ENCODE results near the gene SPRTN. TPM values are rescaled to one million over a fixed set of nuclear protein-coding genes. Genes with fewer than 3 reads are reported as not detected.

The SPRTN gene
- total RNA-seq, 1 donor from 2014 or later: 52.6 TPM

DNA sequence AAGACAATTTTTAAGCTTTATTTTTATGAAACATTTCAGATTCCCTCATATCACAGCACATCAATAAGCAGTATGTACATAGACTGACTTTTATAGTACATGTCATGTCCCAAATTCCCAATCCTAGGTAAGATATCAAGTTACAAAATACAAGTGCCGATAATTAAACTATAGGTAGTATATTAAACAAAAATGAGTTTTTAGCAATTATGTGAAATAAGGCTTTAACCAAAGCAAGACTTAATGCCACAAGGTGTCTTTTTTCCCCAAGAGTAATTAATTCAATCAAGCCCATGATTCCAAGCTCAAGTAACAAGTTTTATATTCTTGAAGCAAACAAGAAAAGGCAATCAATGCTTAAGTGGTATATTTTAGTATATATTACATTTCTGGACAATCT lies 5.3 kb upstream of the SPRTN start:
- Histone ChIP-seq H3K4me1 (peaks cover 5 to 34% of the 10 kb centered on the region in 2 donors), H3K36me3 (peaks cover 0 to 6% of the 10 kb centered on the region in 2 donors), H3K27me3 (no peaks in the 10 kb centered on the region), H3K27ac (no peak overlapping the region), H3K9me3 (no peaks in the 10 kb centered on the region), H3K4me3 (no peak overlapping the region)
- no peak for TF ChIP-seq CTCF (IDR thresholded peaks at IDR 0.05)
- intact Hi-C loops (cut with DNase I): no loop called here
- DNase-seq (ENCODE audit: low spot score in 2 of 2): no peak

DNA sequence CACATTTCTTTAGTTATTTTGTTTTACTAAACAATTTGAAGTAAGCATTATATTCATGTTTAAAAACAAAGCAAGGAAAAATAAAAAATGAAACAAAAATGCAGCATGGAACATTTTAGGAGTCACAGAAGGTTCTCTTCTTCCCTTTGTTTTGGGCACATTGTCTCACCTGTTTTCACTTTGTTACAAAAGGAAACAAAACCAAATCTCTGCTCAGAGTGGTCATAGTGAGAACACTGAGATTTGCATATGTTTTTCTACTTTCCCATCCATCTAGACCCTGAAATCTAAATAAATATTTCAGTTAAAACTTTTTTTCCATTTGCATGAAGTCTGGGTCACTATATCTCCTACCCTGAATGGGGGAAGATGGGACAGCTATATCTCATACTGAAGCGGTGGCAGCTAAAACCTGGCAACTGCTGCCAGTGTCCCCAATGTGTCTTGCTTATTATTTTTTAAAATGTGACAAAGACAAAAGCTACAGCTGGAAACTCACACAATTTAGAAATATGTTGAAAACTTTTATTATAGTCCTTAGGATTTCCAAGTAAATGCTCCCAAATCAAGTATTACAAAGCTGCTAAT lies 3.9 kb upstream of the SPRTN start:
- H3K27ac ChIP-seq: no peak overlapping the region
- peaks cover 6 to 37% of the 10 kb centered on the region in 2 donors for H3K4me1 ChIP-seq
- DNase-seq (ENCODE audit: low spot score in 2 of 2): no peak
- peaks cover 0 to 6% of the 10 kb centered on the region in 2 donors for H3K36me3 ChIP-seq
- no peaks in the 10 kb centered on the region for H3K9me3 ChIP-seq
- no peaks in the 10 kb centered on the region for H3K27me3 ChIP-seq
- H3K4me3 ChIP-seq: peak overlapping the region; percentile 37 to 81
- intact Hi-C loops (cut with DNase I): no loop called here
- no peak for TF ChIP-seq CTCF (IDR thresholded peaks at IDR 0.05)

GRCh38 chr1:231334952-231335351 lies 3.1 kb upstream of the SPRTN start:
- intact Hi-C loops (cut with DNase I): loop anchor here (5.0 kb wide), 1 partner anchor 93 kb away; the partner anchor contains the start of gene GNPAT
- H3K4me3 ChIP-seq: peak overlapping the region; percentile 81 to 90

GRCh38 chr1:231335663-231336602 lies 2.2 kb upstream of the SPRTN start:
- no peak overlapping the region for H3K27ac ChIP-seq
- no peaks in the 10 kb centered on the region for H3K27me3 ChIP-seq
- no peak for TF ChIP-seq CTCF (IDR thresholded peaks at IDR 0.05)
- intact Hi-C loops (cut with DNase I): loop anchor here (2.0 to 5.0 kb wide), 2 partner anchors 87 to 94 kb away; partner anchors contain the start of genes EGLN1 and GNPAT
- peaks cover 8 to 40% of the 10 kb centered on the region in 2 donors for H3K4me1 ChIP-seq
- peak overlapping the region; percentile 81 to 90 for H3K4me3 ChIP-seq
- no peak for DNase-seq (ENCODE audit: low spot score in 2 of 2)
- H3K36me3 ChIP-seq: peaks cover 0 to 6% of the 10 kb centered on the region in 2 donors
- no peaks in the 10 kb centered on the region for H3K9me3 ChIP-seq

More at GRCh38 chr1:231334952-231335351, 3.1 kb upstream of the SPRTN start:
- Histone ChIP-seq H3K36me3 (peaks cover 0 to 6% of the 10 kb centered on the region in 2 donors), H3K9me3 (no peaks in the 10 kb centered on the region), H3K4me1 (peaks cover 8 to 40% of the 10 kb centered on the region in 2 donors), H3K27ac (no peak overlapping the region), H3K27me3 (no peaks in the 10 kb centered on the region)
- no peak for TF ChIP-seq CTCF (IDR thresholded peaks at IDR 0.05)
- no peak for DNase-seq (ENCODE audit: low spot score in 2 of 2)

DNA sequence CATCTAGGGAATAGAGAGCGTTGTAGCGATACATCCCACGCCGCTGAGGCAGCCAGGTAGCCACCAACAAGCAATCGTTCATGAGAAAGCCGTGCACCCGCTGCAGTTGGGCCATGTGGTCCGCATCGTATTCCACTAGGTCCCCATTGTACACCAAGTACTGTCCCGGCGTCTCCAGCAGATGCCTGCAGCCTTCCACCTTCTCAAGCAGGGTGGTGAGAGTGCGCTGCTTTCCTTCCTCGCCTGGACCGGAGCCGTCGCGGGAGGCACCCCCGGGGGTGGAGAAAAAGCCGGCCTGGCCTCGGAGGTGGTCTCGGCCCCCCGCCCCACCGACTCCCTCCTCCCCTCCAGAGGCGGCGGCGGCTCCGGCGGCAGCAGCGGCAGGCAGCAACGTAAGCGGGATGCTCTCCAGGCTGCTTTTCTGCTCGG lies 1.0 kb upstream of the SPRTN start:
- peaks cover 8 to 40% of the 10 kb centered on the region in 2 donors for H3K4me1 ChIP-seq
- H3K27ac ChIP-seq: peak overlapping the region; percentile 92 to 97
- TF ChIP-seq CTCF (IDR thresholded peaks at IDR 0.05): no peak
- intact Hi-C loops (cut with DNase I): loop anchor here (1.0 to 5.0 kb wide), 3 partner anchors 86 to 191 kb away; partner anchors contain the start of genes EGLN1, GNPAT and TSNAX
- H3K9me3 ChIP-seq: no peaks in the 10 kb centered on the region
- peak overlapping the region; percentile 81 to 90 for H3K4me3 ChIP-seq
- H3K36me3 ChIP-seq: peaks cover 0 to 6% of the 10 kb centered on the region in 2 donors
- no peaks in the 10 kb centered on the region for H3K27me3 ChIP-seq
- peak in 1 of 2 donors; percentile 73 for DNase-seq (ENCODE audit: low spot score in 2 of 2)

Measured in ascending aorta (tissue), 2 donors.